NOMO-1 treated with dmso at 0.1 percent for 144 hours (cell line): ENCODE data around the gene ZNF185.

Source experiments
- DNase-seq: peaks from one replicate; lab custom pipeline; 2025; ENCODE audit not compliant: unreplicated experiment; lab: John Stamatoyannopoulos, UW

ZNF185 gene

DNA sequence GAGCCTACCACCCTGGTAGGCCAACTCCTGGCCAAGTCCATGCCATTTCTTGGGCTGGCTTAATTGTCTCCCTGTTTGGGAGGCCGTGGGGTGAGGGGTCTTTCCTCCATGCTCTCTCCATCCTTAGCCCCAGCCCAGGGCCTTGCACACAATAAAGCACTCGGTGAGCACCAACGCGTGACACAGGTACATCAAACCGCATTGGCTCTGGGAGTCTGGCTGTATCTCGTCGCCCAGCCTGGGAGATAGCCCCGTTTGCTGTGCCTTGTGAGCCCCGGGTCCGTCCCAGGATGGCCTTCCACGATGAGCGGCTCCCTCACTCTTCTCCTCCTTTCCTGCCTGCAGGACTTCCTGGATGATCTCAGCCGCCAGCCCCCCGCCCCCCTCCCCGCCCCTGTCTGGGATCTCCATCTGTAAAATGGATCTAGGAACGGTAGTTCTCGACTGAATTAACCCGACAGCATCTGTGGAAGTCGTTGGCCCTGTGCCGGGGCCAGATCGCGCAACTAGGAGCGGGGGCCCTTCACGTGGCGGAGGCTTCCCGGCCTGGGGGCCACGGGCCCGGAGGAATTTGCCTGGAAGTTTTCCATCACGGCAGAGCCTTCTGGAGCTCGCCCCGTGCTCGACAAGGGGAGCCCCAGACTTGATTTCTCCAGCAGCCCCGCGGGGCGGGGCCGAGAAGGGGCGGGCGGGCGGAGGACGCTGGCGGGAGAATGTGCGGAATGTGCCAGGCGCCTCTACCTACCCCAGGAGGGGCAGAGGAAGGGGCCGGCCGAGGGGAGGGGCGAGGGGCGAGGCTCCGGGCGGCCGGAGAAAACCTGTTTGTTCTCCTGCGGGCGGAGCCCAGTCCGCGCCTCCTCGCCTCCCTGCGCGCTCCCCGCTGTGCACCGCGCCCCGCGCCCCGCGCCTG lies at the start of gene ZNF185:
TSS of gene ZNF185 (plus strand) at position 846 of the 910 bp plus-strand sequence. CDS start 16,423 bp downstream, outside the sequence.
- DNase-seq = no peak

- DNase-seq = no peak
These were observed 47.4 kb upstream of the ZNF185 start for GRCh38 chrX:152850465-152850864.

DNA sequence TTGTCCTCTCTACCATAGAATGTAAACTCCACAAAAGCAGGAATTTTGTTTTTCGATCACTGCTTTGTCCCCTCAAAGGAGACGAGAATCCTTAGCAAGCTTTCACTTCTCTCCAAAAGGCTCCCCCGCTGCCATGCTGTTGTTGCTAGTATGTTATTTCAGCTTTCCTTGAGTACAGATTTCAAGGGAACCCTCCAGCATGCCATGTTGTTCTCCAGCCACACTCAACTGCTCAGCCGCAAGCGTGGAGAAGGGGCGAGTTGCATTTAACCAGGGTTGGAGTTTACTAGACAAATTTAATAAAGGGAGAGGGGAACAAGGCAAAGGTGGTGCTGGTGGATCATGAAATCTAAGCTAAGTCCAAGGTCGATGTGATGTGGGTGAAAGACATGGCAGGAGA lies 43.9 kb upstream of the ZNF185 start:
- no peak for DNase-seq

GRCh38 chrX:152861116-152861515 lies 36.8 kb upstream of the ZNF185 start:
- DNase-seq = no peak

DNA sequence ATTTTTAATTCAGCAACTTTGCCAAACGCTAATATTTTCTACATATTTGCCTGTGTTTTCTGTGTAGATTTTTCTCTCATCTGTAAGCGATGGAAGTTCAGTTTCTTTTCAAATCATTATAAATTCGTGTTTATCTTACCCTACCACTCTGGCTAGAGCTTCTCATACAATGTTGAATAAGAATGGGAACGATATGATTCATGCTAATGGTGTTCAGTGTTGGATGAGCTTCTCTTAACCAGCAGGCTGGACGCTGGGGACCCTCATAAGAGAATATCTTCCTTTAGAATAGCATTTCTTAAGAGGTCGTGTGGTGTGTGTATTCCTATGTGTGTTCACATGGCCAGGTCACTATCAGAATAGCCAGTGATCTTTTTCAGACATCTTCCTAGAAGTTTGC lies 36.0 kb upstream of the ZNF185 start:
- no peak for DNase-seq

GRCh38 chrX:152865232-152865920 lies 32.5 kb upstream of the ZNF185 start:
- no peak for DNase-seq

- no peak for DNase-seq
These were observed 31.5 kb upstream of the ZNF185 start for GRCh38 chrX:152866386-152866785.

GRCh38 chrX:152869972-152870371 lies 27.9 kb upstream of the ZNF185 start:
- DNase-seq = no peak

- DNase-seq = no peak
These were observed 26.6 kb upstream of the ZNF185 start for GRCh38 chrX:152871260-152871659.

GRCh38 chrX:152872522-152872921 lies 25.3 kb upstream of the ZNF185 start:
- DNase-seq = no peak

- no peak for DNase-seq
These were observed 24.5 kb upstream of the ZNF185 start for GRCh38 chrX:152873361-152873760.

DNA sequence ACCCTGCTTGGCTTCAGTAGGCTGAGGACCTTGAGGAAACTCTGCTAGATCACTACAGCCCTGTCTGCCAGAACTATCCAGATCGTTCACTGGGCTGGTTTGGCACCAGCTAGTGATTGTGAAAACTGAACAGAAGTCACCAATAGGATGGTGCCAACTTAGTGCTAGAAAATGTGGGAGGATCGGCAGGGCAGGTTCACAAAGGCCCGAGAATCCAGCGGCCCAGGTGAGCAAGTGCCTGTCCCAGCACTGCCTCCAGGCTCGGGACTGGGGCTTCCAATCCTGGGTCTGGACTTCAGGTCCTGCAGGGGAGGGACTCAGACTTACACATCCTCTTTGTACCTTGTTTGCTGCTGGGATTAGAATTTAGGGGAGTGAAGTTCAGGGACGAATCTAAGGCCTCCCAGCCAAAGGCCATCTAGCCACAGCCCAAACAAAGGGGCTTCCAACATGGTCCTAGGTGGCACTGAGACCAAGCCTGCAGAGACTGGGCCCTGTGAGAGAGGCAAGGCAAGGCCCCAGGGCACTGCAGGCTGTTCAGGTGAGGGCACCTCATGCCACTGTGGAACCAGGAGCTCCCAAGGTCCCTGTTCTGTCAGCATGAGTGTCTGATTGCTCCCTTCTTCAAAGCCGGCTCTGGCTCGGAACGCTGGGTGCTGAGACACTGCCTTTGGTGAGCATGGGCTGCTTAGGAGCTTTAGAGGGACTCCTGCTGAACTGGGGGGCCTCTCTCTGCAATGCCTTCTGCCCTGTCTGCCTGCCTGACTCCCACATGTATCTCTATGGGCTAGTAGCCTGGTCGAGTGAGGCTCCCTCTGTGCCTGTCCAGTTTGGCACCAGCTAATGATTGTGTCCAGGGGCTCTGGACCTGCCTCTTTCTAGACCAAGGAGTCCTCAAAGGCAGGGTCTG lies 20.7 kb upstream of the ZNF185 start:
- DNase-seq = no peak

GRCh38 chrX:152878976-152879755 lies 18.7 kb upstream of the ZNF185 start:
- no peak for DNase-seq

GRCh38 chrX:152881289-152881688 lies 16.6 kb upstream of the ZNF185 start:
- no peak for DNase-seq

- DNase-seq = no peak
These were observed 13.7 kb upstream of the ZNF185 start for GRCh38 chrX:152884171-152884570.

DNA sequence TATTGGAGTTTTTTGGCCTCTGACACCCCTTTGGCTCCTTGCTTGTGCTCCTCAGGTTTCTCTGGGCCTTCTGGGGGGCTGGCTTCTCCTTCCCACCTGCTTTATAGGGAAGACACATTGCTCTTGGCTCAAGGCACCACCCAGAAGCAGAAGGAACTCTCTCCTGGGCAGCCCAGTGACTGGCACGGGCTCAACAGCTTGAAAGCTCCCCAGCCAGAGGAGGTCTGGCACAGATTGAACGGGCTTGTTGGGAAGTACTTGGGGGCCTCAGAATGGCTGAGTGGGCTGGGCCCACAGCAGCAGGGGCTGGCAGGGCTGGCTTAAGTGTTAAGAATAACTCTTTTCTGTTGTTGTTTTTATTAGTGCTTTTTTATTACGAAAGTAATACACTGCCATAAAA lies 11.2 kb upstream of the ZNF185 start:
- DNase-seq = no peak

DNA sequence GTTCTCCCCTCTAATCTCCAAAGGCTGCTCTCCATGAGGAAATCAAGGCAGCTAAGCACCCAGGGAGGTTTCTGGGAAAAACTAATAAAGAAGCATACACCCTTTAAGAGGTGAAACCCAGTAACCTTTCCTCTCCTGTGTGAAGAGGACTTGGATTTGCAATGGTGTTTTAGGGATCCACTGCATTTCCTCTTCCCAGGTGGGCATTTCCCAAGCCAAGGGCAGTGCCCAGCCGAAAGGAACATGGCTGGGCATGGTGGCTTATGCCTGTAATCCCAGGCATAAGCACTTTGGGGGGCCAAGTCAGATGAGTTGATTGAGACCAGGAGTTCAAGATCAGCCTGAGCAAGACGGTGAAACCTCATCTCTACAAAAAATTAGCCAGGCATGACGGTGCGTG lies 5.4 kb upstream of the ZNF185 start:
- no peak for DNase-seq

DNA sequence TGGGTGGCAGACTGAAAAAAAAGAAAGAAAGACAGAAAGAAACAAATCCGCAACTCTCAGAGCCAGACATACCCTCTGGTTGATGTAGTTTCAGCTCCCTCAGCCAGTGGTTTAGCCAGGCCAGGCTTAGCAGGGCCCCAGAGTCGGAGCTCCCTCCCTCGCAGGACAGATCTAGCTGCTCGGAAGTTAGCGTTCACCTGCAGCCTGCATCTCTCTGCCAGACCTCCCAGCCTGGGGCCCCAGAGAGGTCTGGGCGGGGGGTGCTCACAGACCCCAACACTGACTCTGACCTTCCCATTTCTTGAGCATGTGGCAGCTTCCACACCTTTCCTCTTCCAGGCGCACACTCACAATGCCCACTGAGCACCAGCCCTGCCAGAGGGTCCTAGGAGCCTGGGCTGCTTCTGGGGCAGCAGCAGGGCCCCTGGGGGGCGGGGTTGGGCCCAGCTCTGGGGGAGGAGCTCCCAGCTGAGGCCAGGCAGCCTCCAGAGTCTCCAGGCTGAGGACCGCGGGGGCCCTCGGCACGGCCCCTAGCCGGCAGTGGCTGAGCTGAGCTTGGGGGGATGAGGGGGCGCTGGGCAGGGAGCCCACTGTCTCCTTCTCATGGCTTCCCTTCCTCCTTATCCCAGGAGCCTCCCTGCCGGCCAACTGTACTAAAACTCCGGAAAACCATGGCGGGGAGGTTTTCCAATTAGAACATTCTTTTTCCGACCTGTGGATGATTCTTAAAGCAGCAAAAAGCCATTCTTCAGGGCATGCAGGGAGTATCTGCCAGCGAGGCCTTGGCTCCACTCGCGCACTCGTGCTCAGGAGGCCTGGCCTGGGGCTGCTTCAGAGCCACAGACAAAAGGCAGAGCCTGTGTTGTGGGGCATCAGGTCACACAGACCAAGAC lies 4.6 kb upstream of the ZNF185 start:
- DNase-seq = no peak

DNA sequence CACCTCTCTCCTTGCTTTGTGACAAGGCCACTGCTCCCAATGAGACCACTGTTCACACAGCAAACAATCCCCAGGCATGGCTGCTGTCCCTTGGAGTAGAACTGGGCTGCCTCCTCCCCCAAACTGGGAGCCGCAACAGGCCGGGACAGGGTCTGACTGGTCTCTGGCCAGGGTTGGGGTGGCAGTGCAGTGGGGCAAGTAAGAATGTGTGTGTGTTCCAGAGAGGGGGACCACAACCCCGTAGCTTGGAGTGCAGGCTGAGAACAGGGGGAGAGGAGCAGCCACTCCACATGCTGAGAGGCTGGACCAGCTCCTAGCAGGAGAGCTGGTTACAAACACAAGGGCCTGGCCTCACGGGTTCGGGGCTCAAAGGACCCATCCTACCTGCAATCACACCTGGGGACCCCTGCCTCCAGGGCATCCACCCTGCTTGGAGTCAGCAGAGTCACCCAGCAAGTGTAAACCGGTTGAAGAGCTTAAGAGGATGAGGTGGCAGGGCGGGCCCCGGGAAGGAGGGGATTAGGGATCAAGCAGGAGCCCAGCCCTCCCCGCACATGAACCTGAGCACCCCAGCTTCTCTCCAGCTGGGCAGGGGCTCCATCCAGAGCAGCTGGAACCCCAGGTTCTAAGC lies 3.8 kb upstream of the ZNF185 start:
- no peak for DNase-seq
